Fibroblast of the aortic adventitia (primary cell): ENCODE data around the gene CLDN5. TPM values are rescaled to one million over a fixed set of nuclear protein-coding genes. Genes with fewer than 3 reads are reported as not detected.
"Not testable (repeated sequence)": the region's sequence is repeated elsewhere in the genome, so short reads cannot be mapped to it uniquely, and the experiment has no call there.

Source experiments
- DNase-seq: peaks from one replicate; pipeline ENCODE4 v3.0.0-alpha.2; 2010; ENCODE audit warnings: low read depth
- H3K4me3 ChIP-seq: 2 replicates; pipeline ENCODE4 v1.5.1; 2011; ENCODE audit warnings: low read depth, mild to moderate bottlenecking, control low read depth, low read length, moderate library complexity
- total RNA-seq: library from RNA; depleted of rRNA; stranded (reverse); fragments of >200 nt; gene quantifications from 2 replicates; pipeline ENCODE4 v1.2.3, GENCODE V29; 2012; ENCODE audit warnings: low replicate concordance
- TF ChIP-seq, protein P1 (sequence below): IDR thresholded peaks from 2 replicates; pipeline ENCODE4 v1.5.1; 2011; ENCODE audit warnings: mild to moderate bottlenecking, low read length, control low read depth, inconsistent platforms; ENCODE audit not compliant: insufficient read depth

Gene CLDN5
- total RNA-seq, 1 donor: 0.27 TPM

DNA sequence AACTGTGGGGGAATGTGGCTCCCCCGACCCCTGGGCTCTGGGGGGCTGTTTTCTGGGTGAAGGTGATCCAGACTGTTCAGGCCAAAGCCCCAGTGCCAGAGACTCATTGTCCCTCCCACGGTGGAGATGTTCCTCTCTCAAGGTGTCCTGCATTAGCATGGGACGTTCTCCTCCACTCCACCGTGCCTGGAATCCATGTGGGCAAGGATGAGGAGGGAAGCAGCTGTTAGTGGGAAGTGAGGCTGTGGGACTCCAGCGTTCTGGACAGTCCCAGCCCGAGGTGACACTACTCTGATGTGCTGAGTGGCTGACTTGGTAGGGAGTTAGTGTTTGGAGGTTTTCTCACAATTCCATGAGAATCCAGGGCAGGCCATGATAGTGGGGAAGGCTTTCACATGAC is 31.4 kb upstream of the CLDN5 start:
- H3K4me3 ChIP-seq: no peak overlapping the region
- TF ChIP-seq, protein P1, sequence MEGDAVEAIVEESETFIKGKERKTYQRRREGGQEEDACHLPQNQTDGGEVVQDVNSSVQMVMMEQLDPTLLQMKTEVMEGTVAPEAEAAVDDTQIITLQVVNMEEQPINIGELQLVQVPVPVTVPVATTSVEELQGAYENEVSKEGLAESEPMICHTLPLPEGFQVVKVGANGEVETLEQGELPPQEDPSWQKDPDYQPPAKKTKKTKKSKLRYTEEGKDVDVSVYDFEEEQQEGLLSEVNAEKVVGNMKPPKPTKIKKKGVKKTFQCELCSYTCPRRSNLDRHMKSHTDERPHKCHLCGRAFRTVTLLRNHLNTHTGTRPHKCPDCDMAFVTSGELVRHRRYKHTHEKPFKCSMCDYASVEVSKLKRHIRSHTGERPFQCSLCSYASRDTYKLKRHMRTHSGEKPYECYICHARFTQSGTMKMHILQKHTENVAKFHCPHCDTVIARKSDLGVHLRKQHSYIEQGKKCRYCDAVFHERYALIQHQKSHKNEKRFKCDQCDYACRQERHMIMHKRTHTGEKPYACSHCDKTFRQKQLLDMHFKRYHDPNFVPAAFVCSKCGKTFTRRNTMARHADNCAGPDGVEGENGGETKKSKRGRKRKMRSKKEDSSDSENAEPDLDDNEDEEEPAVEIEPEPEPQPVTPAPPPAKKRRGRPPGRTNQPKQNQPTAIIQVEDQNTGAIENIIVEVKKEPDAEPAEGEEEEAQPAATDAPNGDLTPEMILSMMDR: no peak
- DNase-seq: no peak

DNA sequence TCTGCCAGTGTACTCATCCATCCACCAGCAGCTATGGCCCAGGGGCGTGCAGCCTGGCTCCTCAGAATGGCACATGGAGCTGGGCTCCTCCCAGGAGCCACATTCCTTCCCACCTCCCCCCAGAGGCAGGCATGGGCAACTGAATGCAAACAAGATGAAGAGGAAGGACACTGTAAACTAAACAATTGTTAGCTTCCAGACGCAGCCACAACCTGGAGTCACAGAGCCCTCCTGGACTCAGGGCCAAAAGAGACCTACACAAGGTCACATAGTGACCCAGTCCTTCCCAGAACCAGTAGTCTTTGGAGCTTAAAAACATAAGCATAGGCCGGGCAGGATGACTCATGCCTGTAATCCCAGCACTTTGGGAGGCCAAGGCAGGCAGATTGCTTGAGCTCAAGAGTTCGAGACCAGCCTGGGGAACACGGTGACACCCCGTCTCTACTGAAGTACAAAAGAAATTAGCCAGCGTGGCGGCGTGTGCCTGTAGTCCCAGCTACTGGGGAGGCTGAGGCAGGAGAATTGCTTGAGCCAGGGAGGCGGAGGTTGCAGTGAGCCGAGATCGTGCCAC is 30.7 kb upstream of the CLDN5 start:
- no peak overlapping the region for H3K4me3 ChIP-seq
- TF ChIP-seq, protein P1: peak; percentile 23
- peak; percentile 19 for DNase-seq

DNA sequence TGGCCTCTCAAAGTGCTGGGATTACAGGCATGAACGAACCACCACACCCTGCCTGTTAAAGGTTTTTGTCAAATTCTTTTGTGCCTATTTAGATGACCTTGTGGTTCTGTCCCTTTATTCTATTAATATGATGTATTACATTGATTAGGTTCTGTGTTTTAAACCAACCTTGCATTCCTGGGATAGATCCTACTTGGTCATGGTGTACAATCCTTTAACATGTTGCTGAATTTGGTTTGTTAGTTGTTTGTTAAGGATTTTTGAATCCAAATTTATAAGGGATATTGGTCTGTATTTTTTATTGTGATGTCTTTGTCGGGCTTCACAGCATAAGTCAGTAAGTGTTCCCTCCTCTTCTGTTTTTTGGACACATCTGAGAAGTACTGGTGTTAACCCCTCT is 29.0 kb upstream of the CLDN5 start:
- no peak for DNase-seq
- TF ChIP-seq, protein P1: no peak
- no peak overlapping the region for H3K4me3 ChIP-seq

DNA sequence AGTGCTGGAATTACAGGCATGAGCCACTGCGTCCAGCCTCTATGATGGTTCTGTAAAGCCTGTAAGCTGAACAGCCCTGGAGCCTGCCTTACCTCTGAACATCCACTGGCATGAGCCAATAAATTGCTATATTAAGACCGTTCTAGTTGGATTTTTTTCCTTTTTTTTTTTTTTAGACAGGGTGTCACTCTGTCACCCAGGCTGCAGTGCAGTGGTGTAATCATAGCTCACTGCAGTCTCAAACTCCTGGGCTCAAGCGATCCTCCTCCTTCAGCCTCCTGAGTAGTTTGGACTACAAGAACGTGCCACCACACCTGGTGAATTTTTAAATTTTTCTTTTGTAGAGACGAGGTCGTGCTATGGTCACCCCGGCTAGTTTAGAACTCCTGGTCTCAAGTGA is 26.2 kb upstream of the CLDN5 start:
- DNase-seq: no peak
- no peak overlapping the region for H3K4me3 ChIP-seq

DNA sequence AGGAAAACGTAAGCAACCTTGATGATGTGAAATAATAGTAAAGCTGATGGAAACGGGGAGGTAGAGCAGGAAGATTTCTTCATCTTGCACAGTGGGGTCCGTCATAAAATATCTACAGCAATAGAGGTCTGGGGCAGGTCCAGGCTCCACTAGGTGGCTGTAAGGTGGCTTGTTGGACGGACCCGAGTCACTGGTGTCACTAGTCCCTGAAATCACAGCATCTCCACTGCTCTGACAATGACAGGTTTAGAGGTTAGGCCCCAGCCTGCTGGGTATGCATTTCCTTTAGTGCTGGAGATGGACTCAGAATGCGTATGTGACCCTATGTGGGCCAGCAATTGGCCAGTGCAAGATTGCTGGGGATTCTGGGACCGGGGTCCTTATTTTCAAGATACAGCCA is 25.2 kb upstream of the CLDN5 start:
- DNase-seq: no peak
- TF ChIP-seq, protein P1: no peak
- H3K4me3 ChIP-seq: no peak overlapping the region

More for the DNA sequence above, 26.2 kb upstream of the CLDN5 start:
- TF ChIP-seq, protein P1: no peak

DNA sequence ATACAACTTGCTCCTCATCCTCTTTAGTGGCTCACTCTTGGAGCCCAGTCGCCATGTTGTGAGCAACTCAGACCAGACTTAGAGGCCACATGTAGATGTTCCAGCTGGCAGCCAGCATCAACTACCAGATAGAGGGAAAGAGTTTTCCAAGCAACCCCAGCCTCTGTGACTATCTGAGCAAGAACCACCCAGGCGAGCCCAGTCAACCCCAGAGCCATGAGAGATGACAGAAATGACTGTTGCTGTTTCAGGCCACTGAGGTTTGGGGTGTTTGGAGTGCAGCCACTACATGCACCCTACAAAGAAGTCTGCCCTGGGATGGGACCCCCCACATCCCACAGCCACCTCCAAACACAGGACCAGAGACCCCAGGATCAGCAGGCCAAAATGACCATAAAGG is 24.8 kb upstream of the CLDN5 start:
- TF ChIP-seq, protein P1: no peak
- no peak overlapping the region for H3K4me3 ChIP-seq
- DNase-seq: no peak

DNA sequence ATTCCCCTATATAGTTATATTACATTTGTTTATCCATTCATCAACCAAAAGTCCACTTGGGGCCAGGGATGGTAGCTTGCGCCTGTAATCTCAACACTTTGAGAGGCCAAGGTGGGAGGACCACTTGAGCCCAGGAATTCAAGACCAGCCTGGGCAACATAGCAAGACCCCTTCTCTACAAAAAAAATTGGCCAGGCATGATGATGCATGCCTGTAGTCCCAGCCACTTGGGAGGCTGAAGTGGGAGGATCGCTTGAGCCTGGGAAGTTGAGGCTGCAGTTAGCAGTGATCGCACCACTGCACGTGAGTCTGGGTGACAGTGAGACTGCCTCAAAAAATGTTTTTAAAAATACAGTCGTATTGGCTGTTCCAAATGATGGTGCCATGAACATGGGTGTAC is 24.2 kb upstream of the CLDN5 start:
- not testable (repeated sequence) for H3K4me3 ChIP-seq, DNase-seq
